Stimulated activated CD8-positive, alpha-beta memory T cell treated with anti-CD3 and anti-CD28 coated beads, Interleukin-12 subunit alpha, Interleukin-12 subunit beta, amount 100 ng/mL, for 4 hours (primary cell): ENCODE results near the gene PDIA5.
"Not testable (repeated sequence)": the region's sequence is repeated elsewhere in the genome, so short reads cannot be mapped to it uniquely, and the experiment has no call there.

ENCODE experiments used
- DNase-seq: peaks from one replicate; pipeline ENCODE4 v3.0.0-alpha.2; 2020; ENCODE audit warnings: low read depth

Gene PDIA5

DNA sequence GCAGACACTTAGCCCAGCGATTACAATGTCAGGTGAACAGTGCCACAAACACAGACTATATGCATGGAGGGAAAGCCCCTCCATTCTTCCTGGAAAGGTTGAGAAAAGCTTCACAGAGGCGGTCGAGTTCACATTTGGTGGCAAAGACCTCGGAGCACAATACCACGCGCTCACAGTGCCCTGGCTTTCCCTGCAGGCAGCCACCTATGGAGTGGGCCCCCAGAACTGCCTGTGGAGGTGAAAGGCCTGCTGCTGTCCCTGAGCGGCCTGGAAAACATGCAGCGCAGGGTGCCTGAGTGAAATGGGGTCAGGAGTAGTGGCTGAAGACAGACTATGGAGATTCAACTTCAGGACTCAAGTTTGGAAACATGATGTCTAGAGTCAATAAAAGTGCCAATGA is 26.9 kb downstream of the PDIA5 start:
- DNase-seq: no peak

- DNase-seq: no peak
These were observed 27.9 kb downstream of the PDIA5 start for GRCh38 chr3:123094516-123095313.

DNA sequence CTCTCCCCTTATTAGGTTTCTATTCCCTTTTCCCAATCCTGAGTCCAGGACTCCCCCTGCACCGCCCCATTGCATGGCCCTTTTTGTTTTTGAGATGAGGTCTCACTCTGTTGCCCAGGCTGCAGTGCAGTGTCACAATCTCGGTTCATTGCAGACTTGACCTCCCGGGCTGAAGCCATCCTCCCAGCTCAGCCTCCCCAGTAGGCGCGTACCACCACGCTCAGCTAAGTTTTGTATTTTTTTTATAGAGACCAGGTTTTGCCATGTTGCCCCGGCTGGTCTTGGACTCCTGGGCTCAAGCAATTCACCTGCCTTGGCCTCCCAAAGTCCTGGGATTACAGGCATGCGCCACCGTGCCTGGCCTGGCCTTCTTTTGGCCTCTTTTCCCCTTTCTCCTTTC is 29.3 kb downstream of the PDIA5 start:
- no peak for DNase-seq

DNA sequence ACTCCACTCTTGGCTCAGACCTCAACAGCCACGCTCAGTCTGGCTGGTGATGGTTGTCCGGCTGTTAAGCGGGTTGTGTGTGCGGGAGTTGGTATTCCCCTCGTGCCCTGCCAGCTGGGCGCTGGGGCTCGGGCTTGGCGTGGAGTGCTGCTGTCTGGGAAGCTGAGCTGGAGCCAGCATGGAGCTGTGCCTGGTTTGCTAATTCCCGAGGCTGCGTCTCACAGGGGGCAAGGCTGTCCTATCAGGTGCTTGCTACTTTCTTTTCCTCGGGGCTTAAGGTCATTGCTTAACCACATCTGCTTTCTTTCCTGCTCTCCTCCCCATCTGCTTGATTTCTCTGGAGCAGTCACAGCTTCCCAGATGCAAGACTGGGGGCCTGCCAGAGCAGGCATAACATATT is 29.9 kb downstream of the PDIA5 start:
- no peak for DNase-seq

GRCh38 chr3:123098426-123099330 is 31.9 kb downstream of the PDIA5 start:
- no peak for DNase-seq

DNA sequence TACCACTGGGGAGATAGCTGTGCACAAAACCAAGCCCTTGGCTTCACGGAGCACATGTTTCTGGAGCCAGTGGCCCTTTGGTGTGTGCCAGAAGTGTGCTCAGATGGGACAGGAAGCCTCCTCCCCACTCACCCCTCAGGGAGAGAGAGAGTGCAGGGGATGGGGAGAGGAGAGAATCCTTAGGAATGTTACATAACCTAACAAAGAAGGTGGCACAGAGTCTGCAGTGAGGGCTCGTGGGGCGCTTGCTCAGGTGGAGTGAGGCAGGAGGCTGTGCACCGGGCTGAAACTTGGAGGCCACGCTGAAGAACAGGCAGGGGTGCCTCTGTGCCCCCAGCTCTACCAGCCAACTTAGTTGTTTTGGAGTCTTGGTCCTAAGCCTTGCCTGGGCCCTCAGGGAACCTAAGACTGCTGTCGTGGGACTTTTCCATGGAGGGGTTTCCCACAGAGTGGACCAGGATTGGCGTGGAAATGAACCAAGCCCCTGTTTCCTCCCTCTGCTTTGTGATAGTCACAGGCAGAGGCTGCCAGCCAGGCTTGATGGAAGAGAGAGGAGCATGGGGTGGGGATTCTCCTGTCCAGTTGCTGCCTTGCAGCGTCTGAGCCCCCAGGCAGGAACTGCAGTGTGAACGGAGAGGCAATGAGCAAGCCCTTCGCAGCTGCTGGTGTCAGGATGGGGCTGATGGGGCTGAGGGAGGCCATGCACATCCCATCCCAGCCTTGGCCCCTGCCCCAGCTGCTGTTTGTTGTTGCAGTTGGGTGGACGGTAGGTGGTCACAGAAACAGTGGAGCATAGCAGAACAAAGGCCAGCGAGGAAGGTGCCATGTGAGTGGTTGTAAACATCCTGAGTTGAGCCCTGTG is 32.7 kb downstream of the PDIA5 start:
- no peak for DNase-seq

DNA sequence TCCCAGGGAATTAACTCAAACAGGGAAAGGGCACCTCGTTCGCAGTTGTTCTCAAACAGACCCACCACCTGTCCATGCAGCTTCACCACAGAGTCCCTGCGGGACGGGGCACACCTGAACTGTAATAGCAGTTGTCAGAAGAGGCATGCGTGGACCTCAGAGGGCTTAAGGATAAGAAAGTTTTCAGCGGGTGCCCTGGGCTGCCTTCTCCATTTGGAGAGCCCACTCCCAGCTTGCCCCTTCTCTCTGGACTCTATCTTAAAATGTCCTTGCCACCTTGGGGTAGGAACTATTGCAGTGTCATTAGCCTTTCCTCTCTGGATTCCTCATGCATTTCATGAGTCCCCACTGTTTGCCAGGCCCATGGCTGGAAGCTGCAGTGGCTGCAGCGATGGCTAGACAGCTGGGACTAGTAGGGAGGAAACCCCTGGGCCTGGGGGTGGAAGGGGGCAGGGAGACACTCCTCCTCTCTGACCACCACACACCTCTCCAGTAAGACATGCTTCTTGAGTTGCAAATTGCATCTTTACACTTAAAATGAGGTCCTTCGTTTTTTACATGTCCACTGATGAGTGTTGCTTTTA is 33.5 kb downstream of the PDIA5 start:
- DNase-seq: no peak

- no peak for DNase-seq
These were observed 35.4 kb downstream of the PDIA5 start for GRCh38 chr3:123102249-123102648.

DNA sequence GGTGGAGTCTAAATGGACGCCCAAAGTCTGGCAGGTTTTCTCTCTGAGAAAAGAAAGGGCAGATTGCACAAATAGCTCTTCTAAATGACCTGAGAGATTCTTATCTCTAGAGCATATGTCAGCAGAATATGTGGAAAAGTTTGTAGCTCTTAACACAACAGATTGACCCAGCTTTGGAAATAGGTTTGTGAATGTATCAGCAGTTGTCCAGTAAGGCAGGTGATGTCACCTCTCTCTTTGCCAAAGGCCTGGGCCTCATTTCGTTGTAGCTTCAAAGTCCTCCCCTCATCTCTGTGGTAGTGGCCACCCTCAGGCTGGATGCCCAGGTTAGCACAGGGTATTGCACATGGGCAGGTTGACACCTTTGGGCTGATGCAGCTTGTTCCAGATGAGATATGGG is 36.0 kb downstream of the PDIA5 start:
- no peak for DNase-seq

GRCh38 chr3:123104550-123104949 is 37.7 kb downstream of the PDIA5 start:
- DNase-seq: no peak

- DNase-seq: no peak
These were observed 38.7 kb downstream of the PDIA5 start for GRCh38 chr3:123105201-123106189.

DNA sequence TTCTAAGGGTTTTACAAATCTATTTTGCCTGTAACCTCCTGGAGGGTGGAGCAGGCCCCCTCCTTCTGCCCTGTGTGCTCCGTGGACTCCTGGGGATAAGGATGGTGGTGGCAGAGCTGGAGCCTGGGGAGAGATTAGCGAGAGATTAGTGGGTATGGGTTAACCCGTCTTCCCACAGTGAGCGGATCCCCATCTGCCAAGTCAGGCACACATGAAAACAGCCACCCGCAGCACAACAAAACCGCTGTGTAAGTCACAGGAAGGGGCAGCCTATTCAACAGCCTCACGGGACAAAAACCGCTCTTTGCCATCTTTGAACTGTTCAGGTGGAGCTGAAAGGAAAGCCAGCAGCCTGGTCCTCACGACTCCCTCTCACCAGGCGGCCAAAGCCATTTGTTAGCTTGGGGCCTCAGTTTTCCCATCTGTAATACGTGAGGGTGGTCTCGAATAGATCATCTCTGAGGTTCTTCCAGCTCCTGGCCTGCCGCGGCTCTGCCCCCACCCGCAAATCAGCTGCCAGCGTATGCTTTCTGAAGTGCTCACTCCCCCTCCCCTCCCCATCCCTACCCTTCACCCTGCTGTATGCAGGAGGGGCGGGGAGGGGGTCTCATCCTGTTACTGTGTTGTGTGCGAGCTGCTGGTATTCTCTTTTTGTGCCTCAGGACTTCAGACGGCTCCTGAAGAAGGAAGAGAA is 43.6 kb downstream of the PDIA5 start:
- no peak for DNase-seq

DNA sequence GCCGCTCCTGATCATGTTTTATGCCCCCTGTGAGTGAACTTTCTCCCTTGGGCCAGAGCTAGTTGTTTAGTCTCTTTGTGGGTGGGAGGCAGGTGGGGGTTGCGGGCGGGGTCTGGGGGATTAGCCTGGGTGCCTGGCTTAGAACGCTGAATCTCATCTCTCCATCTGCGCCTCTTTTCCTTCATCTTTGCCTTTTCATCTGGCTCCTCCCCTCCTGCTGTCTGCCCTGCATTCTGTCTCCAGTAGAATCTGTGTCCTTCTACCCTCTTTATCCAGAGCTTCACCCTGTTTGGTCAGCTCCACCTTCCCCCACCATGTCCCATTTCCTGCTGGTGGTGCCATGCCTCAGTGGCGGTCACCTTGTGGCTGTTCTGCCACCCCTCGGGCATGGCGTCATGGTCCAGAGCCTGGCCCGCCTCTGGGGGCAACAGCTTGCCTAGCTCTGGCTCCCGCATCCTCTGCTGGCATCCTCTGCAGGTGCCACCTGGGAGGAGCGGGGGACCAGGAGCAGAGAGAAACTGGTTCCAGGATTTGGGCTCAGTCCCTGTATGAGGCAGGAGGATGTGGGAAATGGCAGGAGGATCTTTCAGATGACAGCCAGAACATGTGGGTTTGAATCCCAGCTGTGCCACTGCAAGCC is 44.3 kb downstream of the PDIA5 start:
- no peak for DNase-seq

- no peak for DNase-seq
These were observed 44.8 kb downstream of the PDIA5 start for GRCh38 chr3:123111640-123112039.

DNA sequence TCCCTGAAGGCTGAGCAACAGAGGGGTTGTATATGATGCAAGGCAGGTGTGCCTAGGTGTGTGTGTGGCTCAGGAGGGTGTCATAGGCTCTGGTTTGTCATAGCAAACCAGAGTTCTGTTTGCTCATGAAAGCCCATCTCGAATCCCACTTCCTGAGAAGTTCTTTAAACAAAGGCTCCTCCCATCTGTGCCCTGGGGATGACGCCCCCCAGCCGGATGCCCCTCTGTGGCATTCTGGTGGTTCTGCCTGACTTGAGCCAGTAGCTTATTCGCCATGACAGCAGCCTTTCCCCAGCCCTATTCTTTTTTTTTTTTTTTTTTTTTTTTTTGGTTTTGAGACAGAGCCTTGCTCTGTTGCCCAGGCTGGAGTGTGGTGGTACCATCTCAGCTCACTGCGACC is 45.4 kb downstream of the PDIA5 start:
- no peak for DNase-seq

DNA sequence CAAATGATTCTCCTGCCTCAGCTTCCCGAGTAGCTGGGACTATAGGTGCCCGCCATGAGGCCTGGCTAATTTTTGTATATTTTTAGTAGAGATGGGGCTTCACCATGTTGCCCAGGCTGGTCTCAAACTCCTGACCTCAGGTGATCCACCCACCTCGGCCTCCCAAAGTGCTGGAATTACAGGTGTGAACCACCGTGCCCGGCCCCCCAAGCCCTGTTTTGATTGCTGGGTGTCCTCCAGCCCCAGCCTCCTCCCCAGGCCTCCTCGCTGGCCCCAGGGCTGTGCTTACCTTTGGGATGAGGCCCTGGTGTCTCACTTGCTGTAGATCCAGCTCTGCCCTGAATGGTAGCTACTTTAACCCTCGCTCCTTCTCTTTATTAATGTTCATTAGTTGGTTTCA is 45.8 kb downstream of the PDIA5 start:
- DNase-seq: not testable (repeated sequence)

DNA sequence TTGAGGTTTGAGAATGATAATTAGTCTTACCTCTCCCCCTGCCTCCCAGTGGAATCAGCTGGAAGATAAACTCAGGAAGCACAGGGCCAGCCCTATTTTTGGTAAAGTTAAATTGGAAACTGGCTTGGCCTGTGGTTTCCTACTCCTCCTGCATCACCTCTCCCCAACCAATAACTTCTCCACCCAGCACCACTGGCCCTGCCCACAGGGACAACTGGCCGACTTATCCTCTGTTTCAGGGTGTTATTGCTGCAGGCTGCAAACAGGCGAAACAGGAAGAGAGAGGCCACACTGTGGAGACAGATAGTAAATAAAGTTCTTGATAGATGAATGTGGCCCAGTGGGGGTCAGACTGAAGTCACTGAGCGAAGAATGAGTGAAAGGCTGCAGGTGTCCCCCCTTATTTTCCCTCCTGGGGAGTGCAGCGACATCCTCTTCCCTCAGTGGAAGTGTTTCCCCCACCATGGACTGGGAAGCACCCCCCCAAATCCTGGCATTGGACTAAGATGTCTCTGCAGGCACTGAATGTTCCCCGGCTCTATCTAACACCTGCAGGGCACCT is 47.1 kb downstream of the PDIA5 start:
- DNase-seq: no peak

- DNase-seq: no peak
These were observed 49.3 kb downstream of the PDIA5 start for GRCh38 chr3:123116116-123116515.

GRCh38 chr3:123119388-123119787 is 52.6 kb downstream of the PDIA5 start:
- no peak for DNase-seq
